Kidney (tissue), 14 donors: ENCODE results near the gene CCN6. TPM values are rescaled to one million over a fixed set of nuclear protein-coding genes. Genes with fewer than 3 reads are reported as not detected.
"Not testable (repeated sequence)": the region's sequence is repeated elsewhere in the genome, so short reads cannot be mapped to it uniquely, and the experiment has no call there.

Source experiments
- DNase-seq, 5 donors: peaks; one replicate each; pipeline ENCODE4 v3.0.0-alpha.2; 2013 to 2020
- FAIRE-seq: peaks from 2 replicates; lab custom pipeline; 2012; peaks lifted over from hg19 to GRCh38; lab: Jason Lieb, UNC
- H3K27ac ChIP-seq, 2 donors: one replicate each; pipeline ENCODE4 v1.7.0; 2013; ENCODE audit warnings: low read depth in 2 of 2, low read length in 2 of 2, inconsistent platforms in 1 of 2
- H3K27me3 ChIP-seq: one replicate; pipeline ENCODE4 v1.7.1; 2013; ENCODE audit warnings: low read length, inconsistent platforms; ENCODE audit not compliant: control insufficient read depth, insufficient read depth
- H3K36me3 ChIP-seq, 3 donors: one replicate each; pipeline versions ENCODE4 v1.7.0 to v1.7.1; 2013; ENCODE audit warnings: low read length in 3 of 3, control low read depth in 1 of 3, inconsistent platforms in 1 of 3; ENCODE audit not compliant: insufficient read depth in 3 of 3, control insufficient read depth in 2 of 3
- H3K4me1 ChIP-seq, 3 donors: one replicate each; pipeline versions ENCODE4 v1.7.0 to v1.7.1; 2013; ENCODE audit warnings: low read length in 3 of 3, inconsistent platforms in 1 of 3, low read depth in 1 of 3; ENCODE audit not compliant: control insufficient read depth in 2 of 3, insufficient read depth in 2 of 3
- H3K4me3 ChIP-seq, 3 donors: one replicate each; pipeline versions ENCODE4 v1.7.0 to v1.8.1; 2013; ENCODE audit warnings: low read length in 3 of 3, control low read depth in 1 of 3, inconsistent platforms in 1 of 3
- H3K9ac ChIP-seq, 3 donors: one replicate each; pipeline versions ENCODE4 v1.7.0 to v1.7.1; 2013; ENCODE audit warnings: low read length in 3 of 3, control low read depth in 1 of 3, inconsistent platforms in 1 of 3
- H3K9me3 ChIP-seq, 3 donors: one replicate each; pipeline versions ENCODE4 v1.7.0 to v1.7.1; 2013; ENCODE audit warnings: low read length in 3 of 3, control low read depth in 1 of 3, inconsistent platforms in 1 of 3; ENCODE audit not compliant: control insufficient read depth in 2 of 3, insufficient read depth in 1 of 3
- CTCF ChIP-seq: IDR thresholded peaks from 3 replicates; pipeline ENCODE4 v1.5.1; 2012; ENCODE audit warnings: mild to moderate bottlenecking, moderate library complexity, borderline replicate concordance; ENCODE audit not compliant: insufficient read depth; ENCODE audit errors: extremely low read depth
- intact Hi-C: fragments of 100-400 bp; cut with DNase I; formaldehyde crosslinking; loops from one replicate; pipeline ENCODE4 v1.11.1; 2022
- polyA plus RNA-seq: library from polyadenylated mRNA; stranded (reverse); fragments of 350-450 nt; fragmentation: Illumina TruSeq; extraction: RNeasy Lipid Tissue Mini Kit (QIAGEN cat#74804); gene quantifications from one replicate; pipeline ENCODE4 v1.2.3, GENCODE V29; 2014; ENCODE audit warnings: low read depth, low replicate concordance; ENCODE audit not compliant: insufficient read depth
- total RNA-seq: library from RNA; stranded (reverse); fragmentation: NEBNext Ultra II Directional; extraction: Animal tissue kit (Norgen Biotek cat#: 25700); gene quantifications from one replicate; pipeline ENCODE4 v1.2.1, GENCODE V29; 2021
- donor health status: control.
- donor health status: control.
- donor health status: control.
- donor health status: control.
- donor health status: control.
- donor health status: DM: yes; HTN: yes; CAD: no.
- donor health status: Normal renal cell carcinoma (clear cell type).

CCN6 gene
- total and polyA plus RNA-seq, 2 donors from 2014 or later = 6.7 to 8.4 TPM

DNA sequence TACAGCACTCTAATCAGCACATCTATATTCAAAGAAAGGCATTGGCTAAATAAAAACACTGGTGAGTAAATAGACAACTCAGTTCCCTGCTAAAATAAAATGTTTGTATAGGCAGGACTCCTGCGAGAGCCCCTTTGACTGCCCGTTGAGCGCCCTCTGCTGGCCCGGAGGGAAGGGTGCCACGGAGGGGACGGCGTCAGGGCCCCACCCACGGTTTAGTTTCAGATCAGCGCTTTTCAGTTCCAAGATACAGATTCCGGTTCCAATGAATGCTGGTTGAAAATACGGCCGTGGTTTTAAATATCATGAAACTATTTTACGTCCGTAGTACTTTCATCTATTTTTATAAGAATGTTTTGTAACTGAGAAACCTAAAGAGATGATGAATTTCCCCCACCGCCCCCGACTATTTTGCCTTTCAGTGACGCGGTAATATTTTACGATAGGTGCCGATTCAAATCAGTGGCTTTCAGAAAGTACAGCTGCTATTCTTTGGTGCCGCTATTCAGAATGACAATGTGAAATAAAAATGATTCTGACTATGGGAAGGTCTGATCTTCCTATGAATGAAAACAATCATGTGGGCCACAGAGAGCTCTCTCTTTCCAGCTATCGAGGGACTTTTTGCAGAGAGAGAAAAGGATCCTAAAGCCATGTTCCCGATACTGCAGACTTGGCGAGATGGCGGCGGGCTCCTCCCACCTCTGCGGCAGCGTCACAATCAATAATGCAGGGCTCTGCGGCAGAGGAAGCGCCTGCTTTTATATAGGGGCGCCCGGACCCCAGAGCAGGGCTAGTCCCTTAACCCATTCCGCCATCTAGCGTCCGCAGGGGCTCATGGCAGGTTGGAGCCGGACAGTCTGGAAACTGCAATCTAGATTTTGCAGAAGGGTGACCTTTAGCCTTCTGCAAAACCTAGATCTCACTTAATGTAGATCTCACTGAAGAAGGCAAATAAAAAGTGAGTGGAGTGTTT, 10.6 kb upstream of the CCN6 start:
- H3K27ac ChIP-seq = peak overlapping the region; percentile 70 to 77
- peaks cover 4 to 11% (median 5%) of the 10 kb centered on the region in 3 donors for H3K4me1 ChIP-seq
- peak; percentile 92 for TF ChIP-seq CTCF
- H3K9ac ChIP-seq = peak overlapping the region; percentile 60 to 61 (median 60)
- FAIRE-seq (peak; percentile 23), DNase-seq (peak; percentile 94 to 97 (median 95))
- intact Hi-C loops = no loop called here
- no peaks in the 10 kb centered on the region for H3K9me3 ChIP-seq
- no peaks in the 10 kb centered on the region for H3K27me3 ChIP-seq
- peak overlapping the region; percentile 74 to 85 (median 79) for H3K4me3 ChIP-seq
- H3K36me3 ChIP-seq = no peaks in the 10 kb centered on the region

GRCh38 chr6:112044196-112044595, 9.7 kb upstream of the CCN6 start:
- FAIRE-seq (no peak), DNase-seq (no peak)
- Histone ChIP-seq H3K9me3 (no peaks in the 10 kb centered on the region), H3K4me3 (no peak overlapping the region), H3K27ac (peak overlapping the region in 1 of 2 donors; percentile 70), H3K27me3 (no peaks in the 10 kb centered on the region), H3K9ac (no peak overlapping the region), H3K4me1 (peaks cover 4 to 15% (median 5%) of the 10 kb centered on the region in 3 donors), H3K36me3 (no peaks in the 10 kb centered on the region)
- intact Hi-C loops = no loop called here
- no peak for TF ChIP-seq CTCF

DNA sequence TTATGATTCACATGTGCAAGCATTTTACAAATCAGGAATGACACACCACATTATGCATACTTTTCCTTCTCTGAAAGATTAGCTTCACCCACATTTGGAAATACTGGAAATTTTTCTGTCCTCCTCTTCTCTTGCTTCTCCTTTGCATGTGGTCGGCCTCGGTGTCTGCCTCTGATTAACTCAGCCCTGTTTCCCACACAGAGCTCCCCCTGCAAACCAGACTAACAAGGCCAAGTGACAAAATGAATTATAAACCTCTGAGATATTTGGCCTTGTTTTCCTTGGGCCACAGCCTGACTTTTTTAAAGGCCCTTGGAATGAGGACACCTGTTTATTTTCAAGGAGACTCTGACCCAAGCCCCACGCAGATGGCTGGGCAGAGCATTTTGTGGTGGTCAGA, 9.0 kb upstream of the CCN6 start:
- no peak for FAIRE-seq
- peak in 1 of 5 donors; percentile 48 for DNase-seq
- intact Hi-C loops = no loop called here

GRCh38 chr6:112047523-112047922, 6.4 kb upstream of the CCN6 start:
- intact Hi-C loops, H3K27ac ChIP-seq, FAIRE-seq, H3K27me3 ChIP-seq, H3K9me3 ChIP-seq, H3K36me3 ChIP-seq, H3K4me3 ChIP-seq, H3K9ac ChIP-seq, DNase-seq: not testable (repeated sequence)
- H3K4me1 ChIP-seq = peaks cover 4 to 15% (median 5%) of the 10 kb centered on the region in 3 donors

More for the DNA sequence above, 9.0 kb upstream of the CCN6 start:
- Histone ChIP-seq H3K9ac (no peak overlapping the region), H3K27ac (no peak overlapping the region), H3K4me3 (no peak overlapping the region), H3K27me3 (no peaks in the 10 kb centered on the region), H3K4me1 (peaks cover 4 to 15% (median 5%) of the 10 kb centered on the region in 3 donors), H3K9me3 (no peaks in the 10 kb centered on the region), H3K36me3 (no peaks in the 10 kb centered on the region)
- TF ChIP-seq CTCF = no peak
